Fibroblast of skin of left biceps (primary cell): ENCODE measurements around the gene FASLG.
"Not testable (repeated sequence)": the region's sequence is repeated elsewhere in the genome, so short reads cannot be mapped to it uniquely, and the experiment has no call there.

Source experiments
- DNase-seq, 2 experiments: peaks; one replicate each; pipeline ENCODE4 v3.0.0-alpha.2; 2013; ENCODE audit warnings: low read depth in 2 of 2

FASLG gene

GRCh38 chr1:172680733-172681275, 21.9 kb downstream of the FASLG start:
- DNase-seq = no peak

- no peak for DNase-seq
Observed at GRCh38 chr1:172682812-172683211, 23.9 kb downstream of the FASLG start.

GRCh38 chr1:172686143-172686542, 27.2 kb downstream of the FASLG start:
- DNase-seq = no peak

- not testable (repeated sequence) for DNase-seq
Observed at GRCh38 chr1:172688428-172689085, 29.7 kb downstream of the FASLG start.

GRCh38 chr1:172690925-172691324, 32.0 kb downstream of the FASLG start:
- DNase-seq = not testable (repeated sequence)

GRCh38 chr1:172697534-172698002, 38.7 kb downstream of the FASLG start:
- no peak for DNase-seq

- DNase-seq = no peak
Observed at GRCh38 chr1:172698224-172698623, 39.3 kb downstream of the FASLG start.

- no peak for DNase-seq
Observed at GRCh38 chr1:172699111-172699510, 40.2 kb downstream of the FASLG start.

GRCh38 chr1:172699695-172700227, 40.9 kb downstream of the FASLG start:
- DNase-seq = no peak

GRCh38 chr1:172700556-172700955, 41.7 kb downstream of the FASLG start:
- no peak for DNase-seq

GRCh38 chr1:172704001-172704400, 45.1 kb downstream of the FASLG start:
- no peak for DNase-seq

GRCh38 chr1:172704420-172705210, 45.7 kb downstream of the FASLG start:
- DNase-seq = no peak

GRCh38 chr1:172708452-172708851, 49.5 kb downstream of the FASLG start:
- DNase-seq = no peak

GRCh38 chr1:172711558-172711957, 52.7 kb downstream of the FASLG start:
- no peak for DNase-seq

- no peak for DNase-seq
Observed at GRCh38 chr1:172713466-172713865, 54.6 kb downstream of the FASLG start.
